Esophagus muscularis mucosa (tissue), 4 donors: Measurements from ENCODE around the gene FLT4. TPM values are rescaled to one million over a fixed set of nuclear protein-coding genes. Genes with fewer than 3 reads are reported as not detected.

Experiments used
- DNase-seq: peaks from one replicate; pipeline ENCODE4 v3.0.0-alpha.2; 2017; ENCODE audit errors: extremely low spot score
- H3K27ac ChIP-seq, 4 donors: fragments of 200-600 bp; sonication (generic); replicated peaks in 1 of 4; 1 replicate in 3 of 4; 2 replicates in 1 of 4; pipeline ENCODE4 v1.5.1; 2016 to 2019; ENCODE audit warnings: mild to moderate bottlenecking in 1 of 4
- H3K27me3 ChIP-seq, 4 donors: fragments of 200-600 bp; sonication (generic); one replicate each; pipeline versions ENCODE4 v1.5.1 to v1.6.0; 2016 to 2019
- H3K36me3 ChIP-seq, 4 donors: fragments of 200-600 bp; sonication (generic); one replicate each; pipeline ENCODE4 v1.5.1; 2016 to 2019
- H3K4me1 ChIP-seq, 4 donors: fragments of 200-600 bp; sonication (generic); one replicate each; pipeline ENCODE4 v1.5.1; 2016 to 2019
- H3K4me3 ChIP-seq, 4 donors: fragments of 200-600 bp; sonication (generic); 1 replicate in 2 of 4; 2 replicates in 2 of 4; pipeline ENCODE4 v1.5.1; 2016 to 2019; ENCODE audit warnings: mild to moderate bottlenecking in 4 of 4, moderate library complexity in 1 of 4
- H3K9me3 ChIP-seq, 4 donors: fragments of 200-600 bp; sonication (generic); 1 replicate in 3 of 4; 2 replicates in 1 of 4; pipeline ENCODE4 v1.5.1; 2016 to 2019
- EP300 ChIP-seq: sonication (generic); formaldehyde crosslinking; IDR thresholded peaks from one replicate; pipeline ENCODE4 v1.6.1; 2017; ENCODE audit warnings: antibody characterized with exemption
- POLR2A ChIP-seq: fragments of 450-650 bp; IDR thresholded peaks from one replicate; pipeline ENCODE4 v1.6.1; 2017; ENCODE audit warnings: antibody characterized with exemption, moderate library complexity, mild to moderate bottlenecking, low read depth
- POLR2AphosphoS5 ChIP-seq, 2 donors: sonication (generic); formaldehyde crosslinking; IDR thresholded peaks; one replicate each; pipeline ENCODE4 v1.6.1; 2017; ENCODE audit warnings: antibody characterized with exemption in 2 of 2
- WGBS: methylation state at CpG from one replicate; pipeline ENCODE4 v1.1.5; 2018; 5-methylcytosine and 5-hydroxymethylcytosine counted together
- intact Hi-C: fragments of 100-400 bp; cut with DNase I; formaldehyde crosslinking; loops from one replicate; pipeline ENCODE4 v1.15.1; 2023
- total RNA-seq, 4 donors: library from RNA; depleted of rRNA; stranded (reverse); fragments of >200 nt; gene quantifications; one replicate each; pipeline versions ENCODE4 v1.1.0 to v1.2.1, GENCODE V29; 2016
- TF ChIP-seq, protein P1 (sequence below), 3 experiments: fragments of 200-600 bp in 2 of 3; fragments of 450-650 bp in 1 of 3; sonication (generic) in 2 of 3; IDR thresholded peaks; one replicate each; pipeline ENCODE4 v1.5.1; 2017 to 2019; ENCODE audit warnings: antibody characterized with exemption in 3 of 3, mild to moderate bottlenecking in 2 of 3, moderate library complexity in 1 of 3

The FLT4 gene
- total RNA-seq, 4 donors from 2014 or later: 10.4 to 15.6 (median 11.8) TPM

DNA sequence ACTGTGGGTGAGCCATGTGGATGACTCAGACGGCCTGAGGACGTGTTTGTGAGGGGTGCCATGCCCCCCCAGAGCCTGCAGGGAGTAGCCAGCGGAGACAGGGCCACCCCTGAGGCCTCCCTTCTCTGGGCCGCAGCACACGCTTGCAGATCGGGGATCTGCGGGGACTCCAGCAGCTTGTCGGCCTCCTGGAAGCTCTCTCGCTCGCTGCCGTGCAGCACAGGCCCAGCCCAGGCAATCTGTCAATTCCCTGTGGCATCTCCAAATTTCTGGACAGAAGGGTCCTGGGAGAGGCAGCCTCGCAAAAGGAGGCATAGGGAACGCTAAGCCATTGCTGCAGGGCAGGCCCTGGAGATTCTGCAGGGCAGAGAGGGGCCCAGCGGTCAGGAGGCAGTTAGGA lies 21.2 kb downstream of the FLT4 start:
- H3K4me1 ChIP-seq: peaks cover 0 to 5% (median 2%) of the 10 kb centered on the region in 4 donors
- 86% methylated on average over 12 of the region's 14 CpGs for WGBS
- no peak overlapping the region for H3K27ac ChIP-seq
- H3K27me3 ChIP-seq: peaks cover 0 to 46% (median 0%) of the 10 kb centered on the region in 4 donors
- no peak overlapping the region for H3K4me3 ChIP-seq
- TF ChIP-seq POLR2AphosphoS5 (IDR thresholded peaks at IDR 0.05): no peak
- peaks cover 0 to 3% (median 0%) of the 10 kb centered on the region in 4 donors for H3K36me3 ChIP-seq
- no peaks in the 10 kb centered on the region for H3K9me3 ChIP-seq
- intact Hi-C loops: no loop called here
- no peak for DNase-seq

DNA sequence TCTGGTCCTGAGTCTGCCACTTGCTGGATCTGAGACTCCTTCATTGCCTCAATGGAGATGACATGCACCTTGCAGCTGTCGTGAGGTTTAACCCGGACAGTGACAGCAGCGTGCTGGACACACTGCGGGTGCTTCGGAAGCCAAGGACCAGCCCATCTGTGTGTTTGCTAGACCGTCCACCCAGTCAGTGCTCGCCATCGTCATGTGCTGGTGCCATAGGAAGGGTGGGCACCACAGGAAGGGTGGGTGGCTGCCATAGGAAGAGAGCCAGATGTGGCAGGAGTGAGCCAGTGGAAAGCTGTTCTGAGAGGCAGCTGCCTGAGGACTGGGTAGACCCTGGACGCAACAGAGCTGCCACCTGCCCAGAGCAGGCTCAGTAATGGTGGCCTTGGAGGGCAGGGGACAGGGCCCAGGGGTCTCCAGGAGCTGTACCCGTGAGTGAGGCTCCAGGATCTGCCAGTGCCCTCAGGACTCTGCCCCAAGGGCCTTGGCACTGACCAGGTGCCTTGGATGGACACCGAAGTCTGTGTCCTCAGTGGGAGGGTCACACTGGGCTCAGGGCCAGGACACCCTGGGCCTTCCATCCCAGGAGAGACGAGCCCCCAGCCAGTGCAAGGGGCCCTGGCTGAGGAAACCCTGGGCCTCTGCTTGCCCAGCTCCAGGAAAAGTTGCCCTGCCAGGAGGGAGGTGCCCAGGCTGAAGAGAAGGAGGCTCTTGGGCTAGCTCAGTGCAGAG lies 21.8 kb downstream of the FLT4 start:
- peaks cover 0 to 40% (median 0%) of the 10 kb centered on the region in 4 donors for H3K27me3 ChIP-seq
- no peak overlapping the region for H3K4me3 ChIP-seq
- H3K9me3 ChIP-seq: no peaks in the 10 kb centered on the region
- no peak for TF ChIP-seq POLR2A
- H3K27ac ChIP-seq: no peak overlapping the region
- intact Hi-C loops: no loop called here
- H3K36me3 ChIP-seq: peaks cover 0 to 3% (median 0%) of the 10 kb centered on the region in 4 donors
- WGBS: 92% methylated on average over 5 of the region's 12 CpGs
- peaks cover 0 to 5% (median 2%) of the 10 kb centered on the region in 4 donors for H3K4me1 ChIP-seq
- no peak for DNase-seq

GRCh38 chr5:180626661-180627385 lies 22.6 kb downstream of the FLT4 start:
- peaks cover 0 to 3% (median 0%) of the 10 kb centered on the region in 4 donors for H3K36me3 ChIP-seq
- peaks cover 0 to 33% (median 0%) of the 10 kb centered on the region in 4 donors for H3K27me3 ChIP-seq
- intact Hi-C loops: no loop called here
- 80% methylated on average over 9 of the region's 15 CpGs for WGBS
- no peak overlapping the region for H3K4me3 ChIP-seq
- H3K9me3 ChIP-seq: no peaks in the 10 kb centered on the region
- H3K27ac ChIP-seq: no peak overlapping the region
- peaks cover 0 to 5% (median 2%) of the 10 kb centered on the region in 4 donors for H3K4me1 ChIP-seq
- TF ChIP-seq POLR2AphosphoS5 (IDR thresholded peaks at IDR 0.05): no peak
- TF ChIP-seq POLR2A: no peak
- TF ChIP-seq, protein P1, sequence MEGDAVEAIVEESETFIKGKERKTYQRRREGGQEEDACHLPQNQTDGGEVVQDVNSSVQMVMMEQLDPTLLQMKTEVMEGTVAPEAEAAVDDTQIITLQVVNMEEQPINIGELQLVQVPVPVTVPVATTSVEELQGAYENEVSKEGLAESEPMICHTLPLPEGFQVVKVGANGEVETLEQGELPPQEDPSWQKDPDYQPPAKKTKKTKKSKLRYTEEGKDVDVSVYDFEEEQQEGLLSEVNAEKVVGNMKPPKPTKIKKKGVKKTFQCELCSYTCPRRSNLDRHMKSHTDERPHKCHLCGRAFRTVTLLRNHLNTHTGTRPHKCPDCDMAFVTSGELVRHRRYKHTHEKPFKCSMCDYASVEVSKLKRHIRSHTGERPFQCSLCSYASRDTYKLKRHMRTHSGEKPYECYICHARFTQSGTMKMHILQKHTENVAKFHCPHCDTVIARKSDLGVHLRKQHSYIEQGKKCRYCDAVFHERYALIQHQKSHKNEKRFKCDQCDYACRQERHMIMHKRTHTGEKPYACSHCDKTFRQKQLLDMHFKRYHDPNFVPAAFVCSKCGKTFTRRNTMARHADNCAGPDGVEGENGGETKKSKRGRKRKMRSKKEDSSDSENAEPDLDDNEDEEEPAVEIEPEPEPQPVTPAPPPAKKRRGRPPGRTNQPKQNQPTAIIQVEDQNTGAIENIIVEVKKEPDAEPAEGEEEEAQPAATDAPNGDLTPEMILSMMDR (IDR thresholded peaks at IDR 0.05): no peak
- no peak for TF ChIP-seq EP300
- no peak for DNase-seq

- TF ChIP-seq POLR2AphosphoS5 (IDR thresholded peaks at IDR 0.05) (no peak), EP300 (no peak), POLR2A (no peak)
- TF ChIP-seq, protein P1 (IDR thresholded peaks at IDR 0.05): no peak
- WGBS: 91% methylated on average over 24 of the region's 25 CpGs
Observed at GRCh38 chr5:180625791-180626660, 23.4 kb downstream of the FLT4 start.

DNA sequence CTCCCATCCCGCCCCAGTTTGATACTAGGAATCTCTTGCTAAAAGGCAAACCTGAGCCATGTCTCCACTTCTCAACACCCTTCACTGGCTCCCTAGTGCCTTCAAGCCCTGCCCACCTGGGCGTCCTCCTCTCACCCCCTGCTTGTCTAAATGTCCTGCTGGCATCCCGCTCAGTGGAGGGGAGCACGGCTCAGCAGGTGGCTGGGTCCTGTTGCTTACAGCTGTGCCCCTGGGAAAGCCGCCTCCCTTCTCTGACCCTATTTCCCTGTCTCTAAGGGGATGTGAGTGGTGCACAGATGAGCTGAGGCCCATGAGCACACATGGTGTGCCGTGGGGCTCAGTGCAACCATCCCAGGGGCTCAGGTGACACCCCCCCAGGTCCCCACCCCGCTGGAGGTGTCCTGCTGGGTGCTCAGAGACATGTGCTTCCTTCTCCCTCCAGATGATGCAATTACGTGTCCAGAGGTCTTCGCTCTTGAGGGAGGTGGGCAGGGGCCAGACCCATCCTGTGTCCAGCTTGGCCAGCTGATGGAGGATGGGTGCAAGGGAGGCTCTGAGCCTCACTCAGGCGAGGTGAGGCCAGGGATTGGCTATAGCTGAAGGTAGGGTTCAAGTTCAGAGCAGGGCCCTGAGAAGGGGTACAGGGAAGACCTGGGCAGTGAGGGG lies 24.1 kb downstream of the FLT4 start:
- Histone ChIP-seq H3K27ac (no peak overlapping the region), H3K27me3 (peaks cover 0 to 33% (median 0%) of the 10 kb centered on the region in 4 donors), H3K4me1 (peaks cover 0 to 5% (median 2%) of the 10 kb centered on the region in 4 donors), H3K9me3 (no peaks in the 10 kb centered on the region), H3K4me3 (no peak overlapping the region), H3K36me3 (peaks cover 0 to 15% (median 2%) of the 10 kb centered on the region in 4 donors)
- intact Hi-C loops: no loop called here
- DNase-seq: no peak
- WGBS: 89% methylated on average over 8 of the region's 10 CpGs
- TF ChIP-seq POLR2A (no peak), EP300 (no peak), POLR2AphosphoS5 (IDR thresholded peaks at IDR 0.05) (no peak)
- TF ChIP-seq, protein P1 (IDR thresholded peaks at IDR 0.05): no peak

More at GRCh38 chr5:180625791-180626660, 23.4 kb downstream of the FLT4 start:
- H3K36me3 ChIP-seq: peaks cover 0 to 7% (median 2%) of the 10 kb centered on the region in 4 donors
- peaks cover 0 to 33% (median 0%) of the 10 kb centered on the region in 4 donors for H3K27me3 ChIP-seq
- no peak overlapping the region for H3K27ac ChIP-seq
- no peaks in the 10 kb centered on the region for H3K9me3 ChIP-seq
- intact Hi-C loops: no loop called here
- H3K4me3 ChIP-seq: no peak overlapping the region
- no peak for DNase-seq
- peaks cover 0 to 5% (median 2%) of the 10 kb centered on the region in 4 donors for H3K4me1 ChIP-seq
